Gastroesophageal sphincter (tissue), 3 donors: Measurements from ENCODE around the gene TPRG1L.
"Not testable (repeated sequence)": the region's sequence is repeated elsewhere in the genome, so short reads cannot be mapped to it uniquely, and the experiment has no call there.

Experiments
- EP300 ChIP-seq: sonication (generic); formaldehyde crosslinking; IDR thresholded peaks from one replicate; pipeline ENCODE4 v1.6.1; 2017; ENCODE audit warnings: antibody characterized with exemption, mild to moderate bottlenecking
- POLR2A ChIP-seq, 2 donors: fragments of 450-650 bp; IDR thresholded peaks; one replicate each; pipeline ENCODE4 v1.6.1; 2017; ENCODE audit warnings: antibody characterized with exemption in 2 of 2, mild to moderate bottlenecking in 2 of 2, moderate library complexity in 1 of 2
- POLR2AphosphoS5 ChIP-seq: sonication (generic); formaldehyde crosslinking; IDR thresholded peaks from one replicate; pipeline ENCODE4 v1.6.1; 2017; ENCODE audit warnings: antibody characterized with exemption
- TF ChIP-seq, protein P1 (sequence below), 4 experiments: fragments of 200-600 bp in 2 of 4; fragments of 450-650 bp in 2 of 4; sonication (generic) in 1 of 4; IDR thresholded peaks; one replicate each; pipeline ENCODE4 v1.5.1; 2017 to 2019; ENCODE audit warnings: antibody characterized with exemption in 4 of 4, mild to moderate bottlenecking in 2 of 4, moderate library complexity in 2 of 4

- TF ChIP-seq POLR2AphosphoS5; EP300; POLR2A (IDR thresholded peaks at IDR 0.05): not testable (repeated sequence)
- TF ChIP-seq, protein P1, sequence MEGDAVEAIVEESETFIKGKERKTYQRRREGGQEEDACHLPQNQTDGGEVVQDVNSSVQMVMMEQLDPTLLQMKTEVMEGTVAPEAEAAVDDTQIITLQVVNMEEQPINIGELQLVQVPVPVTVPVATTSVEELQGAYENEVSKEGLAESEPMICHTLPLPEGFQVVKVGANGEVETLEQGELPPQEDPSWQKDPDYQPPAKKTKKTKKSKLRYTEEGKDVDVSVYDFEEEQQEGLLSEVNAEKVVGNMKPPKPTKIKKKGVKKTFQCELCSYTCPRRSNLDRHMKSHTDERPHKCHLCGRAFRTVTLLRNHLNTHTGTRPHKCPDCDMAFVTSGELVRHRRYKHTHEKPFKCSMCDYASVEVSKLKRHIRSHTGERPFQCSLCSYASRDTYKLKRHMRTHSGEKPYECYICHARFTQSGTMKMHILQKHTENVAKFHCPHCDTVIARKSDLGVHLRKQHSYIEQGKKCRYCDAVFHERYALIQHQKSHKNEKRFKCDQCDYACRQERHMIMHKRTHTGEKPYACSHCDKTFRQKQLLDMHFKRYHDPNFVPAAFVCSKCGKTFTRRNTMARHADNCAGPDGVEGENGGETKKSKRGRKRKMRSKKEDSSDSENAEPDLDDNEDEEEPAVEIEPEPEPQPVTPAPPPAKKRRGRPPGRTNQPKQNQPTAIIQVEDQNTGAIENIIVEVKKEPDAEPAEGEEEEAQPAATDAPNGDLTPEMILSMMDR (IDR thresholded peaks at IDR 0.05): not testable (repeated sequence)
Observed at GRCh38 chr1:3575515-3575914, 49.3 kb upstream of the TPRG1L start.
